Cerebellar nuclear complex (tissue), 1 donor: ENCODE data around the gene CD37.
"Not testable (repeated sequence)": the region's sequence is repeated elsewhere in the genome, so short reads cannot be mapped to it uniquely, and the experiment has no call there.

Experiments used
- DNase-seq, 2 experiments: peaks; one replicate each; lab custom pipeline; 2025; lab: John Stamatoyannopoulos, UW

CD37 gene, protein sequence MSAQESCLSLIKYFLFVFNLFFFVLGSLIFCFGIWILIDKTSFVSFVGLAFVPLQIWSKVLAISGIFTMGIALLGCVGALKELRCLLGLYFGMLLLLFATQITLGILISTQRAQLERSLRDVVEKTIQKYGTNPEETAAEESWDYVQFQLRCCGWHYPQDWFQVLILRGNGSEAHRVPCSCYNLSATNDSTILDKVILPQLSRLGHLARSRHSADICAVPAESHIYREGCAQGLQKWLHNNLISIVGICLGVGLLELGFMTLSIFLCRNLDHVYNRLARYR

DNA sequence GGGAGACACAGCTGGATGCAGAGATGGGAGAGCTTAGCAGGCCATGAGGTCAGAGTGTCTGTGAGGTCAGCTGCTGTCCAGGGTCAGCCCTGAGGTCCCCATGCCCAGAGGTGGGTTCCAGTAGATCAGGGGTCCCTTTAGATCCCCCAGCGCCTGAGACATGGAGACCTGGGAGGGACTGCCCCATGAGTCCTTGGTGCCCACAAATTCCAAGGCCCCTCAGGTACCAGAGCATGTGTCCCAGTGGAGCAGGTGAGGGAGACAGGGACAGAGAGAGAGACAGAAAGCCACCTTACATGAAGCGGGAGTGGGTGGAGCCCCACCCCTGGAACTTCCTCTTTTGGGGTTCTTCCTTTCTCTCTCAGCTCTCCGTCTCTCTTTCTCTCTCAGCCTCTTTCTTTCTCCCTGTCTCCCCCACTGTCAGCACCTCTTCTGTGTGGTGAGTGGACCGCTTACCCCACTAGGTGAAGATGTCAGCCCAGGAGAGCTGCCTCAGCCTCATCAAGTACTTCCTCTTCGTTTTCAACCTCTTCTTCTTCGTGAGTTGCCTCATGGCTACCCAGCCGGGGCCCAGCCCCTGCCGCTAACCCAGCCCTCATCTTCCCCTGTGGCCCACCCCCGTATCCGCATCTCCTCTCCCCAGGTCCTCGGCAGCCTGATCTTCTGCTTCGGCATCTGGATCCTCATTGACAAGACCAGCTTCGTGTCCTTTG lies at the start of gene CD37:
Gene CD37 (plus strand): TSS at position 336 of the 713 bp plus-strand sequence. CDS start 135 bp downstream, at position 471.
- DNase-seq = no peak

DNA sequence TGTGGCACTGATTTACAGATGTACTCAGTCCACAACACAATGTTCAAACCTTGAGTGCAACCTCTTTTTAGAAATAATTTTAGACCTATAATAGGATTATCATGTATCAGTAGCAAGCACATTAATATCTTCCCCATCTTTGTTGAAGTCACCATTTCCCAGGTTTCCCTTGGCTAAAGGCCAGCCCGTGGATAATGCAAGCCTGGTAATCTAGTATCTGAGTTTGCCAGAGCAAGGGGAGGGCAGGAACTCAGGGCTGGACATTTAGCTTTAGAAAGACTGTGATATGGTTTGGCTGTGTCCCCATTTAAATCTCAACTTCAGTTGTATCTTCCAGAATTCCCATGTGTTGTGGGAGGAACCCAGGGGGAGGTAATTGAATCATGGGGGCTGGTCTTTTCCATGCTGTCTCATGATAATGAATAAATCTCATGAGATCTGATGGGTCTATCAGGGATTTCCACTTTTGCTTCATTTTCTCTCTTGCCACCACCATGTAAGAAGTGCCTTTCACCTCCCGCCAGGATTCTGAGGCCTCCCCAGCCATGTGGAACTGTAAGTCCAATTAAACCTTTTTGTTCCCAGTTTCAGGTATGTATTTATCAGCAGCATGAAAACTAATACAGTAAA lies 48.0 kb upstream of the CD37 start:
- no peak for DNase-seq

DNA sequence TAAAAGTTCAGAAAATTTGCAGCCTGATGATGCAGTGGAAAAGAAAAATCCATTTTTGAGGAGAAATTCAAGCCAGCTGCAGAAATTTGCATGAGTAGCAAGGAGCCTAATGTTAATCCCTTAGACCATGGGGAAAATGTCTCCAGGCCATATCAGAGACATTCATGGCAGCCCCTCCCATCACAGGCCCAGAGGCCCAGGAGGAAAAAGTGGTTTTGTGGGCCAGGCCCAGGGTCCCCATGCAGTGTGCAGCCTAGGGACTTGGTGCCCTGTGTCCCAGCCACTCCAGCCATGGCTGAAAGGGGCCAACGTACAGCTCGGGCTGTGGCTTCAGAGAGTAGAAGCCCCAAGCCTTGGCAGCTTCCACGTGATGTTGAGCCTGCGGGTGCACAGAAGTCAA lies 47.0 kb upstream of the CD37 start:
- DNase-seq = not testable (repeated sequence)

DNA sequence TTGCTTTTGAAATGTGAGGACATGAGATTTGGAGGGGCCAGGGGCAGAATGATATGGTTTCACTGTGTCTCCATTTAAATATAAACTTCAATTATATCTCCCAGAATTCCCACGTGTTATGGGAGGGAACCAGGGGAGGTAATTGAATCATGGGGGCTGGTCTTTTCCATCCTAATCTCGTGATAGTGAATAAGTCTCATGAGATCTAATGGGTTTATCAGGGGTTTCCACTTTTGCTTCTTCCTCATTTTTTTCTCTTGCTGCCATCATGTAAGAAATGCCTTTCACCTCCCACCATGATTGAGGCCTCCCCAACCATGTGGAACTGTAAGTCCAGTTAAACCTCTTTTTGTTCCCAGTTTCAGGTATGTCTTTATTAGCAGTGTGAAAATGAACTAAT lies 45.9 kb upstream of the CD37 start:
- not testable (repeated sequence) for DNase-seq

DNA sequence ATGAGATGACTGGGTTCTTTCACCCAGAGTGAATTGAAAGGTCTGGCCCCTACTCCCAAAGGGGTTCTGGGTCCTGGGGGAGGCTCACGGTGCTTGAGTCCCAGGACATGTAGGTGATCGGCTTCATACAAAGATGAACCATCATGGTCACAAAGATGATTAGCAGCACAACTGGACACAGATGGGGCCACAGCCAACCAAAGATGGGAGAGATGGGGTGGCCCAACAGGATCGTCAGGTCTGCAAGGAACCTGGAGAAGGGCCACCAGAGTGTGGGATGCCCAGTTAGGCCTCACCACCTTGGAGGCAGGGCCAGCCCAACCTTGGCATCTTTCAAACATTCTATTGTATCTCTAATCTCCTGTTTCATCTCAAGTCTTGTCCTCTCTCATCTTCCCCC lies 44.7 kb upstream of the CD37 start:
- no peak for DNase-seq

GRCh38 chr19:49294401-49294800 lies 40.8 kb upstream of the CD37 start:
- DNase-seq = no peak

DNA sequence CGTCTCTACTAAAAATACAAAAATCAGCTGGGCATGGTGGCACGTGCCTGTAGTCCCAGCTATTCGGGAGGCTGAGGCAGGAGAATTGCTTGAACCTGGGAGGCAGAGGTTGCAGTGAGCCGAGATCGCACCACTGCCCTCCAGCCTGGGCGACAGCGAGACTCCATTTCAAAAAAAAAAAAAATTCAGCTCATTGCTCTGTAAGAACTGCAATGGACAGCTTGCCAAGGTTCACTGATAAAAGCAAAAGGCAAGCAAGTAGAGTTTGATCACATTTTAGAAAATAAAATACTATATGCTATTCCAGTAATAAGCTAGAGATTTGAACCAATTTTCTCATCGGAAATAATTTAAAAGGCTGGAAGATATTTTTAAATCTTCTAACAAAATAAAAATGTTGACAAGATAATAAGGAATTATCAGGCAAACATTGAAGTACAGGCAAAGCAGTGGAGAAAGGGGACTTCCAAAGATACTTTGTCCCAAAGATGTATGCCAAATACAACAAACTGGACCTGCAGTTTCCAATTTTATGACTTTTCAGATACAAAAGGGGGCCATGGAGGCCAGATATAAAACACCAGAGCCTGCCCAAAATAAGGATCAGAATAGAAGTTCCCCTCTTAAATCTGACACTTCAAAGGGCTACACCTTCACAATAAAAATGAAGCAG lies 39.9 kb upstream of the CD37 start:
- DNase-seq = no peak

DNA sequence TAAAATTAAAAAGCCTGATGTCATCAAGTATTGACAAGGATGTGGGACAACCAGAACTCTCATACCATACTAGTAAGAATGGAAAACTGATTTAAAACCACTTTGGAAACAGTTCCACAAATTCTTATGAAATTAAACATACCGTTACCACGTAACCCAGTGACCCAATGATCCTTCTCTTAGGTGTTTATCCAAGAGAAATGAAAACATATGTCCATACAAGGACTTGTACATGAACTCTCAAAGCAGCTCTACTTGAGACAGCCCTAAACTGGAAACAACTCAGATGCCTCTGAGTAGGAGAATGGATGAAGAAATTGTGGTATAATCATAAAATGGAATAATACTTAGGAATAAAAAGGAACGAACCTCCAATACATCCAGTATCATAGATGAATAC lies 37.8 kb upstream of the CD37 start:
- no peak for DNase-seq

- DNase-seq = not testable (repeated sequence)
These were observed 36.6 kb upstream of the CD37 start for GRCh38 chr19:49298653-49299052.

DNA sequence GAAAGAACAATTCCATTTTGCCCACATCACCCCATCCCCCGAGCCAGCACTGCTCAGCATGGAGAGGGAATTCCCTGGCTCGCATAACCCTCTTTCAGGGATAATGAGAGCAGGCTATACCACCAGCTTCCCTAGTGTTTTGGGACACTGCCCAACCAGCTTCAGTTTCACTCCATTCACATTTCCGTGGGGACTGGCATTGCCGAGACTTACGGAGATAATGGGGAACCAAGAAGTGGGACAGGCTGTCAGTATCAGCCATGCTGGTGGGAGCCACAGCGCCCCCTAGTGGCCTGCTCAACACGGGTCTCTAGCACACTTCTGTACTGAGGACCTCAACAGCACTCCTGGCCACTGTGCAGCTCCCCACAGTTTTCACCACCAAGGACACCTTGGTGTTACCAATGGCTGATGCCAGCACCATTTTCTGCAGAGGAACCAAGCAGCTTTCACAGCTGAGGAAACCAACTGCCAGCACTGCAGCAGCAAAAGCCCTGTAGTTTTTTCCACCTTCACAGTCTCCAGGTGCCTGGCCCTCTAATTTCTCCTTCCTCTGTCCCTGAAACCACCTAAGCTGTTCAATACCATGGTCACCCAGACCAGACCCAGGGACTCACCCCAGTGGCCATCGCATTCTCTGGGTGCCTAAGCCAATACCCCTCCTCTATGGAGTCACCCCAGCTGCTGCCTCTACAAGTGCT lies 33.9 kb upstream of the CD37 start:
- DNase-seq = no peak

DNA sequence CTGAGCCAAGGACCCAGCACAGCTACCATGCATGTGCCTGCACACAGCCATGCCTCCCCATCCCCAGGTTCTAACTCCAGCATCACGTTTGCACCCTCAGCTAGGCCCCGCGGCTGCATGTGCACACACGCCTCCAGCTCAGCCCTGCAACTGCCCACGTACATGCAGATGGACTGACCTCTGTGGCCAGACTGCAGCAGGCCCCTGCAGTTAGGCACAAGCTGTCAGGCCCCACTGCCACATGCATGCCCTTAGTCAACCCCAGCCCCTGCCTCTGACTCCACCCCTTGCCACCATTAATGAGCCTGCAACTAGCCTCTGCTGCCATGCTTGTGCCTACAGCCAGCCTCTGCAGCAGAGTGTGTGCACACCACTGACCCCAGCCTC lies 33.3 kb upstream of the CD37 start:
- no peak for DNase-seq

- not testable (repeated sequence) for DNase-seq
These were observed 28.5 kb upstream of the CD37 start for GRCh38 chr19:49306734-49307133.

DNA sequence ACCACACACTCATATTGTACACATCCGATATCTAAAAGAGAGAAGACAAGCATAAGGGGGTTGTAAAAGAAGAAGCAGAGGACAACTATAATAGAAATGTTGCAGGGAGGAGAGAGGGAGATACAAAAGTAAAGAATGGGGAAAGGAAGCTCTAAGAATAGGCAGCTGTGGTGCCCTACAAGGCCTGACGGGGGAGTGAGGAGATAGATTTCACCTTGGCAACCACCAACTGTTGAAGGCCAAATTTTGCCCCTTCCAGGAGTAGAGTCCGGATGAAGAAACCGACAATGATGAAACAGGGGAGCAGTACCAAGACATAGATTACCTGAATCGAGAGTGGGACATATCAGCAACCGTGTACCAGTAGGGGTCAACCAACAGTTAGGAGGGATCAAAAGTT lies 26.1 kb upstream of the CD37 start:
- DNase-seq = no peak

GRCh38 chr19:49315111-49315510 lies 20.1 kb upstream of the CD37 start:
- no peak for DNase-seq

GRCh38 chr19:49316284-49316683 lies 18.9 kb upstream of the CD37 start:
- no peak for DNase-seq

GRCh38 chr19:49318296-49318695 lies 16.9 kb upstream of the CD37 start:
- DNase-seq = no peak

DNA sequence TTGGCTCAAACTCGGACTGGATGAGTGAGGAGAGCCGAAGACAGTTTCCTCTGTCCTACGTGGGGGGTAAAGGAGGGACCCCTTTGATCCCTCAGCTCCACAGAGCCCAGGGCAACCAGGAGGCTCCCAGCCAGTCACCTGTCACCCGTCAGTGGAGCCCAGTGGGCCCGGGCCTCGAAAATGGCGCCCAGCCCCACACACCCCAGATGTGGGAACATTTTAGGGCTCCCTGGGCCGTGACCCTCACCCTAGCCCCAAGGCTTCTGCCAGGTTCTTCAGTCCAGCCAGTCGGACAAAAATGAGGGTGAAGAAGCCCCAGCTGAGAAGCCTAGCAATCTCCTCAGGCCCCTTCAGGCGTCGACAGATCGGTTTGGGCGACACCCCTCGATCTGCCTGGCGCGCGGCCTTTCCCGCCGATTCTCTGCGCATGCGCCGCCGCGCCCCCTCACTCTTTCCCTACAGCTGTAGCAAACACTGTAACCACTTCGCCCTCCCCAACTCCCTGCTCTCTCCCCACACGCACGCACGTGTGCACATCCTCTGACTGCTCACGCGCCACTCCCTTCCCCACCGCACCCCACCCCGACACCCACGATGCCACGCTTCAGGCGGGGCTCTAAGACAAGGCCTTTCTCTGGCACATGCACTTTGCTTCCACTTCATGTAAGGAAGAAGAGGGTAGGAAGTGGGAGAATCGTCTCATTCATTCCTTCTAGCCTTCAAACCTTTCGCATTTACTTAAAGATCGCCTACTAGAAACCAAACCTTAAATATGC lies 10.2 kb upstream of the CD37 start, which contains the start of gene SLC6A16:
Gene SLC6A16 (minus strand): TSS at position 391 of the 776 bp plus-strand sequence. CDS start 13,844 bp downstream, outside the sequence.
- DNase-seq = no peak

- DNase-seq = not testable (repeated sequence)
These were observed 9.4 kb upstream of the CD37 start for GRCh38 chr19:49325756-49326155.

DNA sequence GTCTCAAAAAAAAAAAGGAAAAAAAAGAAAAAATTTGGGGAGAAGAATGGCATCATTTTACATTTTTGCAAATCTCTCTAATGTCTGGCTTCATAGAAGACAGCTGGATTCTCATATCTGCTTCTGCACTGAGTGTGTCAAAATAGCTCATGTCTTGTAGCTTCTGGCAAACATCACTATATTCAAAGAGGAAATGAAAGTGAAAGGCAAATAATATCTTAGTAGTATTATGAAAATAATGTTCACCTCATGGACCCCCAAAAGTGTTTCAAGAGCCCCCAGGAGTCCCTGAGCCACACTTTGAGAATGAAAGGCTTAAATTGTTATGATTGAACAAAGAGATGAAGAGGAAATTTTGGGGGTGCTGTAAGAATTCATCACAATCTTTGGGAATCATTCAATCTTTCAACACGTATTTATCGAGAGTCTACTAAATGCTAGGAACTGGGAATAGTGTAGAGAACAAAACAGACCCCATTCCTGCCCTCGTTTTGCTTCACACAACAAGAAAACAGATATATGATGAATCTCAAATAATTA lies 9.0 kb upstream of the CD37 start:
- DNase-seq = no peak

DNA sequence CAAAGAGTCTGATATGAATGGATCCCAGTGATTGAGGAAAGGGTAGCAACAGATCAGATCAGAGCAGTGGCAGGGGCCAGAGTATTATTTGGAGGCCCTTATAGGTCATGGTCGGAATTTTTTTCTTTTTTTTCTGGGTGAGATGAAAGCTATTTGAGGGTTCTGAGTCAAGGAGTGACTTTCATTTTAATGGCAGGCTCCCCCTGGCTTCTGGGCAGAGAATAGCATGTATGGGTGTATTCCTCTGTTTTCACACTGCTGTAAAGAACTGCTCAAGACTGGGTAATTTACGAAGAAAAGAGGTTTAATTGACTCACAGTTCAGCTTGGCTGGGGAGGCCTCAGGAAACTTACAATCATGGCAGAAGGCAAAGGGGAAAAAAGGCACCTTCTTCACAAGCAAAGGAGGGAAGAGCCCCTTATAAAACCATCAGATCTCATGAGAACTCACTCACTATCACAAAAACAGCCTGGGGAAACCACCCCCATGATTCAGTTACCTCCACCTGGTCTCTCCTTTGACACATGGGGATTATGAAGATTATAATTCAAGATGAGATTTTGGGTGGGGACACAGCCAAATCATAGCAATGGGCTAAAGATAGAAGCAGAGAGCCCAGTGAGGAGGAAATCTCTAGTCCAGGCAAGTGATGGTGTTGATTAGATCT lies 7.2 kb upstream of the CD37 start:
- DNase-seq = no peak
